ENCODE measurements around the gene KRTAP10-1. TPM values are rescaled to one million over a fixed set of nuclear protein-coding genes. Genes with fewer than 3 reads are reported as not detected.

Gene KRTAP10-1
- total RNA-seq, 4 donors from 2014 or later: not detected

DNA sequence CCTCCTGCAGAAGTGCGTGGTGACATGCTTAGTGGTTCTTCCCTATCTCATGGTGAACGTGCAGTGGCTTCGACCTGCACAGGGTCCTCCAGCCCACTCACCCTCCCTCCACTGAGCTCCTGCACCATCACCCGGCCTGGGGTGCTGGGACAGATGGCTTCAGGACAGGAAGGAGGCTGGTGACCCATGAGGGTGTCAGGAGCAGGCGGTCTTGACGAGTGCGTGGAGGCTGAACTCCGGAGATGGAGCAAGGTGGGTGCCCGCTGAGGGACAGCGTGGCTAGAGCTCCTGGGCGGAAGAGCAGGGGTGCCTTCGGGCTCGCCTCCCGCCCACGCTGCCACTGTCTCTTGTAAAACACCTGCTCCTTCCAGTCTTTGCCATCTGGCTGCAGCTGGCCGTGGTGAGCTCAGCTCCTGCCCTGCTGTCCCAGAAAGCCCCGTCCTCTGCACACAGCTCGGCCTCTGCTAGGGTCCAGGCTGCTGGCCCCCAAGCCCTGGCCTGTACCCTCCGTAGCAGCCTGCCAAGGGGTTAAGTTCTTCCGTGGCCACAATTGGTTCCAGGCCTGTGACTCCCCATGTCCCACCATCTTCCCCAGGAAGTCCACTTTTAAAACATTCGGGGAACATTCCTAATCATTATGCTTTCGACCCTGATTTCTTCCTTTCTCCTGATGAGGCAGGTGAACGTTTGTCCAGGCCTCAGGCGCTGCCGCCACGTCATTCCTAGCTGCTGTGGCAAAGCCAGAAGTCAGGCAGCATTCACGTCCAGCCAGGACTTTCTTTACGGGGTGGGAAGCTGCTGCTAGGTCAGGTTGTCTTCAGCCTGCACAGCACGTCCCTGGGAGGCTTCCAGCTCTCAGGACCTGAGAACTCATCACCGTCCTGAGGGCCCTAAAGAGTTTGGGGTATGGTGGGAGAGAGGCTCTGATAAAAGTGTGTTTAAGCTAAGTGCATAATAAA lies 8.1 kb downstream of the KRTAP10-1 start:
- intact Hi-C loops (cut with DNase I): no loop called here
- peaks cover 0 to 51% (median 0%) of the 10 kb centered on the region in 4 donors for H3K27me3 ChIP-seq
- TF ChIP-seq, protein P1, sequence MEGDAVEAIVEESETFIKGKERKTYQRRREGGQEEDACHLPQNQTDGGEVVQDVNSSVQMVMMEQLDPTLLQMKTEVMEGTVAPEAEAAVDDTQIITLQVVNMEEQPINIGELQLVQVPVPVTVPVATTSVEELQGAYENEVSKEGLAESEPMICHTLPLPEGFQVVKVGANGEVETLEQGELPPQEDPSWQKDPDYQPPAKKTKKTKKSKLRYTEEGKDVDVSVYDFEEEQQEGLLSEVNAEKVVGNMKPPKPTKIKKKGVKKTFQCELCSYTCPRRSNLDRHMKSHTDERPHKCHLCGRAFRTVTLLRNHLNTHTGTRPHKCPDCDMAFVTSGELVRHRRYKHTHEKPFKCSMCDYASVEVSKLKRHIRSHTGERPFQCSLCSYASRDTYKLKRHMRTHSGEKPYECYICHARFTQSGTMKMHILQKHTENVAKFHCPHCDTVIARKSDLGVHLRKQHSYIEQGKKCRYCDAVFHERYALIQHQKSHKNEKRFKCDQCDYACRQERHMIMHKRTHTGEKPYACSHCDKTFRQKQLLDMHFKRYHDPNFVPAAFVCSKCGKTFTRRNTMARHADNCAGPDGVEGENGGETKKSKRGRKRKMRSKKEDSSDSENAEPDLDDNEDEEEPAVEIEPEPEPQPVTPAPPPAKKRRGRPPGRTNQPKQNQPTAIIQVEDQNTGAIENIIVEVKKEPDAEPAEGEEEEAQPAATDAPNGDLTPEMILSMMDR (IDR thresholded peaks at IDR 0.05): no peak
- TF ChIP-seq EP300 (IDR thresholded peaks at IDR 0.05) (no peak), POLR2A (IDR thresholded peaks at IDR 0.05; ENCODE audit: low read depth) (no peak), POLR2AphosphoS5 (IDR thresholded peaks at IDR 0.05) (no peak)
- DNase-seq (ENCODE audit: extremely low spot score): no peak
- no peaks in the 10 kb centered on the region for H3K36me3 ChIP-seq
- no peak overlapping the region for H3K27ac ChIP-seq (replicated peaks in 1 of 4)
- WGBS: 80% methylated on average over 30 of the region's 30 CpGs
- no peak overlapping the region for H3K4me3 ChIP-seq
- no peaks in the 10 kb centered on the region for H3K9me3 ChIP-seq
- H3K4me1 ChIP-seq: no peaks in the 10 kb centered on the region

DNA sequence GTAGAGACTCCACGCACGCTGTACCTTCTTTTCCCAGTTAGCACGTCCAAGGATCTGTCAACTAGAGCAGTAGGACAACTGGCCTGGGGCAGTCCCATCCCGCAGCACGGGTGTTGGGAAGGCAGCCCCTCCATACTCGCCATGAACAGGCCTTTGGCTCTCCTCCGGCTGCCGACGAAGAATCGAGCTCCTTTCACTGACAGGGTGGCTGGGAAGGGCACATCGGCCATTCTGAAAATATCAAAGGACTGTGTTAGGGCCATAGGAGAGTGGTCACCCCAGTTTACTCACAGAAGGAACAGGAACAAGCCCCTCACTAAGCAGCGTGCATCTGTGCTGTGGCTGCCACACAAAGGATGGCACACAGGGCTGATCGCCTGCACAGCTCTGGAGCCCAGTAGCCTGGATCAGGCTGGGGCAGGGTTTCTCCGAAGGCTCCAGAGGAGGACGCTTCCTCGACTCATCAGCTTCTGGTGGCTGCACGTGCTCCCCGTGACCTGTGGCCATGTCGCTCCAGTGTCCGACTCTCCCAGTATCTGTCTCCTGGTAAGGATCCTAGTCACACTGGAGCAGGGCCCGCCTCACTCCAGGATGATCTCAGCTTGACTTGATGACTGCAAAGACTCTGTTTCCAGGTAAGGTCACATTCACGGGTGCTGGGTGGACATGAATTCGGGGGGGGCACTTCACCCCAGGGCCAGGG lies 8.9 kb downstream of the KRTAP10-1 start:
- no peak for DNase-seq (ENCODE audit: extremely low spot score)
- Histone ChIP-seq H3K27ac (replicated peaks in 1 of 4) (no peak overlapping the region), H3K27me3 (peaks cover 0 to 51% (median 0%) of the 10 kb centered on the region in 4 donors), H3K9me3 (no peaks in the 10 kb centered on the region), H3K36me3 (no peaks in the 10 kb centered on the region), H3K4me1 (no peaks in the 10 kb centered on the region), H3K4me3 (no peak overlapping the region)
- TF ChIP-seq POLR2A (IDR thresholded peaks at IDR 0.05; ENCODE audit: low read depth) (no peak), POLR2AphosphoS5 (IDR thresholded peaks at IDR 0.05) (no peak)
- 87% methylated on average over 14 of the region's 23 CpGs for WGBS
- intact Hi-C loops (cut with DNase I): no loop called here

DNA sequence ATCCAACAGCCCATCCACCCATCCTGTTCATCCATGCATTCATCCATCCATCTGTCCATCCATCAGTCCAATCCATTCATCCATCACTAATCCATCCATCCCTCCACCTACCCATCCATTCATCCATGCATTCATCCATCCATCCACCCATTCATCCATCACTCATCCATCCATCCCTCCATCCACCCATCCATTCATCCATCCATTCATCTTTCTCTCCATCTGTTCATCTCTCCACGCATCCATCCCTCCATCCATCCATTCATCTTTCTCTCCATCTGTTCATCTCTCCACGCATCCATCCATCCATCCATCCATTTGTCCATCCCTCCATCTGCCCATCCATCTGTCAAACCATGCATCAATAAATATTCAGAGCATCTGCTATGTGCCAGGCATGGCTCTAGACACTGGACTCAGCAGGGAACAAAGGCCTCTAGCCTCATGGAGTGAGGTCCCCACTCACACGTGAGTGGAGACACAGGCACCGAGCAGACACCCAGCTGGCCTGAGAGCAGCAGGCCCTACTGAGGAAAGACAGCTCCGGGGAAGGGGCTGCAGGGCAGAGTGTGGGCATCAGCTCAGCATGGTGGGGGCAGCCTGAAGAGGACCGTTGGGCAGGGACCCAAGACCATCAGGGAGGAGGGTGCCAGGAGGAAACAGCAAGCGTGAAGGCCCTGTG lies 9.6 kb downstream of the KRTAP10-1 start:
- 90% methylated on average over 7 of the region's 7 CpGs for WGBS
- Histone ChIP-seq H3K36me3 (no peaks in the 10 kb centered on the region), H3K27me3 (peaks cover 0 to 51% (median 0%) of the 10 kb centered on the region in 4 donors), H3K4me3 (no peak overlapping the region), H3K27ac (replicated peaks in 1 of 4) (no peak overlapping the region), H3K9me3 (no peaks in the 10 kb centered on the region), H3K4me1 (no peaks in the 10 kb centered on the region)
- TF ChIP-seq EP300 (IDR thresholded peaks at IDR 0.05) (no peak), POLR2A (IDR thresholded peaks at IDR 0.05; ENCODE audit: low read depth) (no peak)
- TF ChIP-seq, protein P1 (IDR thresholded peaks at IDR 0.05): no peak
- no peak for DNase-seq (ENCODE audit: extremely low spot score)
- intact Hi-C loops (cut with DNase I): no loop called here

DNA sequence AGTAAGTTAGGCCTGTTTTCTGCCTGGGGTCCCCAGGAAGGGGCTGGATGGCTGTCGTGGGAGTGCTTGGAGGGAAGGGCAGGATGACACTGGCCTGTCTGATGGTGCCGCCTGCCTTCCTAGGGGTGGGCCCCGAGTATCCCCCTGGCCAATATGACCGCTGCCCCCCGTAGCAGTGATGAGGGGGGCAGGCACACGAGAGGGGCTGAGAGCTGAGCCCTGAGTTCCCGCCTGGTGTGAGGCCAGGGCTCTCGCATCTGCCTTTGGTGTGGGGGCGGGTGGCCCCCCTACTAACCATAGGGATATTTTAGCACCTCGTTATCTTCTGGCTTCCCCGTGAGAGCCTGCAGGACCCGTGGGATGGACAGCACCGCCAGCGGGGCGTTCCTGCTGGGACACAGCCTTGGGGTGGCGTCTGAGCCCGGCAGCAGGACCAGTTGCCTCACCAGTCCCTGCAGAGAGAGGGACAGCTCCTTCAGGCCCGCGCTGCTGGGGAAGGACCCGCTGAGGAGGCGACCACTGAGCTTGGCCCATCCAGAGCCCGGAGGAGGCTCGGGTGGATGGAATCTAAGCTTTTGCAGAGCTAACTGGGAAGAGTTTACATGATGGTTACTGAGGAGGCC lies 10.4 kb downstream of the KRTAP10-1 start:
- Histone ChIP-seq H3K27ac (replicated peaks in 1 of 4) (no peak overlapping the region), H3K36me3 (no peaks in the 10 kb centered on the region), H3K4me1 (no peaks in the 10 kb centered on the region), H3K9me3 (no peaks in the 10 kb centered on the region), H3K4me3 (no peak overlapping the region), H3K27me3 (peaks cover 0 to 51% (median 0%) of the 10 kb centered on the region in 4 donors)
- TF ChIP-seq POLR2A (IDR thresholded peaks at IDR 0.05; ENCODE audit: low read depth) (no peak), EP300 (IDR thresholded peaks at IDR 0.05) (no peak), POLR2AphosphoS5 (IDR thresholded peaks at IDR 0.05) (no peak)
- TF ChIP-seq, protein P1 (IDR thresholded peaks at IDR 0.05): no peak
- no peak for DNase-seq (ENCODE audit: extremely low spot score)
- 80% methylated on average over 18 of the region's 23 CpGs for WGBS
- intact Hi-C loops (cut with DNase I): no loop called here
